ENCODE measurements around the gene PTPN14. TPM values are rescaled to one million over a fixed set of nuclear protein-coding genes. Genes with fewer than 3 reads are reported as not detected.

The PTPN14 gene
- total RNA-seq, 1 experiment from 2014 or later: 76.4 TPM

GRCh38 chr1:214317300-214317699 is 234.1 kb downstream of the PTPN14 start:
- H3K4me1 Mint-ChIP-seq: peaks cover 60 to 64% of the 10 kb centered on the region in 2 experiments

More at GRCh38 chr1:214317300-214317699, 234.1 kb downstream of the PTPN14 start:
- Histone ChIP-seq H4K91ac (ENCODE audit: insufficient read length, low read depth, low read length) (no peak overlapping the region), H3K27me3 (ENCODE audit: insufficient read depth, low read length) (peaks cover 27% of the 10 kb centered on the region), H3K4ac (ENCODE audit: low read depth, low read length) (no peak overlapping the region), H3K56ac (ENCODE audit: insufficient read length, low read depth, low read length) (no peak overlapping the region), H3K9ac (ENCODE audit: extremely low read depth, insufficient read length, low read length) (no peak overlapping the region), H3K27ac (ENCODE audit: insufficient read length, low read depth, low read length) (no peak overlapping the region), H3K79me1 (ENCODE audit: insufficient read depth, low read depth, low read length, poor library complexity, severe bottlenecking) (no peaks in the 10 kb centered on the region), H2BK120ac (ENCODE audit: low read depth, low read length, poor library complexity, severe bottlenecking) (no peak overlapping the region), H4K20me1 (ENCODE audit: control insufficient read depth, insufficient read depth, insufficient read length) (no peaks in the 10 kb centered on the region), H2BK20ac (ENCODE audit: low read depth, low read length, poor library complexity, severe bottlenecking) (no peak overlapping the region), H4K5ac (ENCODE audit: insufficient read length, low read depth, low read length) (no peak overlapping the region), H2AK5ac (ENCODE audit: insufficient read length, low read length) (no peak overlapping the region), H2BK12ac (ENCODE audit: insufficient read length, low read depth, low read length) (no peak overlapping the region), H2AFZ (ENCODE audit: low read length) (no peak overlapping the region), H4K8ac (replicated peaks; ENCODE audit: insufficient read length, low read depth, low read length) (no peak overlapping the region), H3K23ac (ENCODE audit: insufficient read length, low read depth, low read length) (no peak overlapping the region), H3K23me2 (ENCODE audit: insufficient read length, low read depth, low read length, poor library complexity, severe bottlenecking) (no peaks in the 10 kb centered on the region), H3K14ac (ENCODE audit: insufficient read depth, low read length) (no peak overlapping the region), H3K18ac (ENCODE audit: insufficient read length, low read depth, low read length) (no peak overlapping the region), H3K79me2 (ENCODE audit: insufficient read depth, low read length) (no peaks in the 10 kb centered on the region), H3K4me2 (ENCODE audit: insufficient read depth, insufficient read length, low read length) (peak overlapping the region; percentile 18), H3K4me1 (ENCODE audit: insufficient read depth, low read length) (peaks cover 11% of the 10 kb centered on the region; the same call in 1 of the 2 replicates), H2BK5ac (ENCODE audit: insufficient read length, low read length) (no peak overlapping the region), H3K9me3 (ENCODE audit: control insufficient read depth, low read depth, low read length) (no peaks in the 10 kb centered on the region), H3T11ph (ENCODE audit: low read length) (no peak overlapping the region), H2BK15ac (ENCODE audit: low read depth, low read length) (no peak overlapping the region)
- peaks cover 76% of the 10 kb centered on the region for H3K27me3 Mint-ChIP-seq (ENCODE audit: low read depth)
- H3K4me3 Mint-ChIP-seq: peak overlapping the region; percentile 27 to 47; a peak in 4 of 5 replicates
- WGBS (ENCODE audit: extremely low coverage, insufficient read length, low lambda C conversion rate): no CpG with 5 or more reads among the region's 4 CpGs
- peaks cover 0 to 3% (median 0%) of the 10 kb centered on the region in 3 experiments; a peak in 3 of 7 replicates for H3K36me3 Mint-ChIP-seq (ENCODE audit: insufficient read depth in 1 of 3, low read depth in 3 of 3)
- H3K27ac Mint-ChIP-seq: peak overlapping the region in 2 of 3 experiments; percentile 87 to 93; a peak in 4 of 7 replicates
- TF ChIP-seq CTCF (conservative IDR thresholded peaks at IDR 0.05): no peak
- DNase-seq: peak; percentile 85
- no peaks in the 10 kb centered on the region; a peak in 1 of 5 replicates for H3K9me3 Mint-ChIP-seq
